GDM1 (cell line): ENCODE results near the gene TBL1XR1.
"Not testable (repeated sequence)": the region's sequence is repeated elsewhere in the genome, so short reads cannot be mapped to it uniquely, and the experiment has no call there.

ENCODE experiments used
- DNase-seq: peaks from one replicate; lab custom pipeline; 2025; lab: John Stamatoyannopoulos, UW

The TBL1XR1 gene

GRCh38 chr3:177181418-177181817, 15.9 kb downstream of the TBL1XR1 start:
- DNase-seq = no peak

GRCh38 chr3:177180506-177180905, 16.8 kb downstream of the TBL1XR1 start:
- no peak for DNase-seq

- DNase-seq = no peak
Observed at GRCh38 chr3:177179281-177180067, 17.8 kb downstream of the TBL1XR1 start.

- DNase-seq = no peak
Observed at GRCh38 chr3:177177749-177178221, 19.5 kb downstream of the TBL1XR1 start.

- no peak for DNase-seq
Observed at GRCh38 chr3:177174607-177175170, 22.6 kb downstream of the TBL1XR1 start.

- no peak for DNase-seq
Observed at GRCh38 chr3:177169936-177170722, 27.2 kb downstream of the TBL1XR1 start.

- no peak for DNase-seq
Observed at GRCh38 chr3:177168431-177168830, 28.9 kb downstream of the TBL1XR1 start.

GRCh38 chr3:177162742-177163141, 34.5 kb downstream of the TBL1XR1 start:
- no peak for DNase-seq

- not testable (repeated sequence) for DNase-seq
Observed at GRCh38 chr3:177161603-177162002, 35.7 kb downstream of the TBL1XR1 start.

GRCh38 chr3:177158461-177158860, 38.8 kb downstream of the TBL1XR1 start:
- DNase-seq = no peak

GRCh38 chr3:177157492-177157891, 39.8 kb downstream of the TBL1XR1 start:
- no peak for DNase-seq

GRCh38 chr3:177154733-177155132, 42.5 kb downstream of the TBL1XR1 start:
- no peak for DNase-seq

- no peak for DNase-seq
Observed at GRCh38 chr3:177150970-177151627, 46.2 kb downstream of the TBL1XR1 start.

GRCh38 chr3:177150218-177150916, 46.9 kb downstream of the TBL1XR1 start:
- DNase-seq = no peak

GRCh38 chr3:177149106-177149505, 48.2 kb downstream of the TBL1XR1 start:
- no peak for DNase-seq

- DNase-seq = no peak
Observed at GRCh38 chr3:177147790-177148189, 49.5 kb downstream of the TBL1XR1 start.

GRCh38 chr3:177146646-177147045, 50.6 kb downstream of the TBL1XR1 start:
- DNase-seq = no peak

GRCh38 chr3:177145954-177146353, 51.3 kb downstream of the TBL1XR1 start:
- DNase-seq = no peak

GRCh38 chr3:177145381-177145780, 51.9 kb downstream of the TBL1XR1 start:
- no peak for DNase-seq

GRCh38 chr3:177144922-177145321, 52.4 kb downstream of the TBL1XR1 start:
- no peak for DNase-seq

- no peak for DNase-seq
Observed at GRCh38 chr3:177141899-177142646, 55.2 kb downstream of the TBL1XR1 start.
